Stimulated activated CD8-positive, alpha-beta memory T cell treated with anti-CD3 and anti-CD28 coated beads, Interleukin-12 subunit alpha, Interleukin-12 subunit beta, amount 100 ng/mL, for 4 hours (primary cell): ENCODE results near the gene PRKCA.

ENCODE experiments used
- DNase-seq: peaks from one replicate; pipeline ENCODE4 v3.0.0-alpha.2; 2020; ENCODE audit warnings: low read depth

Gene PRKCA

DNA sequence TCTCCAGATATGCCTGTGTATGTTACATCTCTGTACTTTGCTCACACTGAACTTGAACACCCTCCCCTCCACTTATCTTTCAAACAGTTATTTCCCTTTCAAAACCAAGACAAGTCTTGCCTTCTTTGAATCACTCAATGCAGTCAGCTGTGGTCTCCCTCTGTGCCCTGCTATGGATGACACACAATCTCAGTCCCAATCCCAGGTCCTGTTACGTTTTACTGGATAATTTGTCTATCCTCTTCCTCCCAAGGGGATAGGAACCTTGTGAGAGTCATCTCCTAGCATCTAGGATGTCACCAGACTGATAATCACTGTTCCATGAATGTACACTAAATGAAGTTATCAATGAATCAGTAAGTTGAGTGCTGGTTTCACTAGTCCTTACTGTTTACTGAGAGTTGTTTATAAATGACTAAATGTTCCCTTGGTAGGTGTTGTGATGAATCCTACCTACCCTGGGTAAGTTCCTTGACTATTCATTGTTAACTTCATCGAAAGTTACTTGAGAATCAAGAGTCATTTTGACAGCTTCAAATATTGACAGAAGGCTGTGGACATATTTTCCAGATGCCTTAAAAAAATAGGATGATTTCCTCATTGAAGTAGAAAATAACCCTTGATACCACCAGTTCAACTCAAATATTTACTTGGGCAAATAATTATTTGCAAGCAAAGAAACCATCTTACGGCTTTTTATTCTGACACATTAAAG, 244.9 kb downstream of the PRKCA start:
- DNase-seq: no peak

- DNase-seq: peak; percentile 15
Measured at GRCh38 chr17:66548158-66548557, 245.7 kb downstream of the PRKCA start.

DNA sequence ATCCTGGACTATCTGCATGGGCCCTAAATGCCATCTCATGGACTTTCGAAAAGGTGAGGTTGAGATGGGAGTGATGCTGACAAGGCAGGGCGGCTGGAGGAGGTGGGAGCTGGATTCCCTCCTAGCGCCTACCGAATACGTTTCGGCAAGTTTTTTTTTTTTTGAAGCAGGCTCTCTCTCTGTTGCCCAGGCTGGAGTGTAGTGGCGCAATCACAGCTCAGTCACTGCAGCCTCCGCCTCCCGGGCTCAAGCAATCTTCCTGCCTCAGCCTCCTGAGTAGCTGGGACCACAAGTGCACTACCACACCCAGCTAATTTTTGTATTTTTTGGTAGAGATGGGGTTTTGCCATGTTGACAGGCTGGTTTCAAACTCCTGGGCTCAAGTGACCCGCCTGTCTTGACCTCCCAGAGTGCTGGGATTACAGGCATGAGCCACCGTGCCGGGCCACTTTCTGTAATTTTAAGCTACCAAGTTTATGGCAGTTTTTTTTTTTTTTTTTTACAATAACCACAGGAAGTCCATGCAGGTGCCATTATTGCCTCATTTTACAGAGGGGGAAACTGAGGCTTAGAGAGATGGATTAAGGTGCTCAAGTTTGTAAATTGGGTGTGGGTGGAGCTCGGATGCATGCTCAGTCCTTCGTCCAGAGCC, 246.4 kb downstream of the PRKCA start:
- DNase-seq: no peak

DNA sequence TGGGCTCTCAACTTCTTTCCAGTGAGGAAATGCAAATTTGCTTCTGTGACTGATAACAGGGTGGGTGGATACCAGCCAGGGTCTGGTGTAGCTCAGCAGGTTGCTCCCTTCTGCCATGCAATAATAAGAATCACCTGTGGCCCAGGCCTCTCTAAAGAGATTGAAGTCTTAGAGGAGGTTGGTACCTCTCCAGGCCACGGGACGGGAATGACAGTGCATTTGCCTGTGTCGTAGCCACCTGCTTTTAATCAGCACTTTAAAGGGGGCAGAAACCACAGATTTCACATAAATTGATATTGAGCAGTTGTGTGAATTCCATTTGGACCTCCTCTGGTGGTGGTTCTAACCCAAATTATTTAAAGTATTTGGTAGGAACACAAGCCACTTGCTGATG, 246.9 kb downstream of the PRKCA start:
- no peak for DNase-seq

- DNase-seq: no peak
Measured at GRCh38 chr17:66549731-66550207, 247.4 kb downstream of the PRKCA start.

DNA sequence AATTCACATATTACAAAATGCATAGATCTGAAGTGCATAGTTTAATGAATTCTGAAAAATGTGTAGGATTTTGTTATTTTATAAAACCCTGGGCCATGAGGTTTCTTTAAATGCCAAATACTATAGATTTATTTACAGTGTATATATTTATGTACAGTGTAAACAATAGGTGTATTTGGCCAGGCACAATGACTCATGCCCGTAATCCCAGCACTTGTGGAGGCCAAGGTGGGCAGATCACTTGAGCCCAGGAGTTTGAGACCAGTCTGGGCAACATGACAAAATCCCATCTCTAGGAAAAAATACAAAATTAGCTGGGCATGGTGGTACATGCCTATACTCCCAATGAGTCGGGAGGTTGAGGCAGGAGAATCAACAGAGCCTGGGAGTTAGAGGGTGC, 249.4 kb downstream of the PRKCA start:
- DNase-seq: no peak

DNA sequence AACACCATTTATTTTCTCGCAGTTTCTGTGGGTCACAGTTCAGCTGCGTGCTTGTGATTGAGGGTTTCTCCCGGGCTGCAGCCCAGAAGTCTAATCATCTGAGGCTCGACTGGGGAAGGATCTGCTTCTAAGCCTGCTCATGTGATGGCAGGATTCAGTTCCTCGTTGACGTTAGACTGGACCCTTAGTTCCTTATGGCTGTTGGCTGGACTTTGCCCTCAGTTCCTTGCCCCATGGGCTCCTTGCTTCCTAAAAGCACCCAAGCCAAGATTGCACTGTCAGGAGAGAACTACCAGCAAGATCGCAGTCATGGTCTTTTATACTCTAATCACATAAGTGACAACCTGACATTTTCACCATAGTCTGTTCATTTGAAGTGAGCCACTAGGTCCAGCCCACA, 250.0 kb downstream of the PRKCA start:
- DNase-seq: no peak

GRCh38 chr17:66555605-66556004, 253.2 kb downstream of the PRKCA start:
- no peak for DNase-seq

DNA sequence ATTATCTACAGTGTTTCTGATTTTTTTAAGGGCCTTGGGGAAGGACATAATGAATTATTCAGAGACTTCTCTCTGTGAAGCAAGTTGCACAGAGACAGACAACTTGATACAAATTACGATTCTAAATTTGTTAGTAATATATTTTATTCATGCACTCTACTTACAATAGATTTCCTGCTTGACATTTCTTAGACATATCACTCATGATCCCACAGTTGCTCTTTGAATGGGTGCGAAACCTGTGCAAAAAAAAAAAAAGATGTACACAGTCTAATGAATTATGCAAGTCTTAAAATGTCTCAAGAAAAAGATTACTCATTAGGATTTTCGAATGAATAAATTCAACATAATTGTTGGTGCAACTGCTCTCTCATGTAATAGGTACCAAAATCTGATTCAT, 254.8 kb downstream of the PRKCA start:
- DNase-seq: no peak

- DNase-seq: no peak
Measured at GRCh38 chr17:66557886-66558285, 255.5 kb downstream of the PRKCA start.

- no peak for DNase-seq
Measured at GRCh38 chr17:66560691-66561090, 258.3 kb downstream of the PRKCA start.

GRCh38 chr17:66562119-66562518, 259.7 kb downstream of the PRKCA start:
- DNase-seq: no peak

DNA sequence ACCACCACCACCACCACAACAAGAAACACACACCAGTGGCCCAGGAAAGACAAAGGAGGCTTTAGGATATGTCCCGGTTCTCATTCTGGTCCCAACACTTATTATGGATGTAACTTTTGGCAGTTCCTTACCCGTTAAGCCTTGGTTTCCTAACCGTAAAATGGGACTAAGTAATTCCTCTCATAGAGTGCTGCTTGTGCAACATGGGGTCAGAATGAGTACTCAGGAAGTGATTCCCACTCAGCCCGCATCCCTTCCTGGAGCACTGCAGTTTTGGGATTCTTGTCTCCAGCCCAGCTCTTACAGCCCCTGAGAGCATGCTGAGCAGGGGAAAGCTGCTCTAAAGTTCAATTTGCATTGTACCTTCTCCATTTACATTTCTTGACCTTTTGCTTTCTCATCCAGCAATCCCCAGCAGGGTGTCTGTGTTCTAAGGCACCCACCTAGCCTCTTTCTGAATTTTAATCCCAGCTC, 262.6 kb downstream of the PRKCA start:
- DNase-seq: no peak

- peak; percentile 58 for DNase-seq
Measured at GRCh38 chr17:66567234-66568170, 265.1 kb downstream of the PRKCA start.

DNA sequence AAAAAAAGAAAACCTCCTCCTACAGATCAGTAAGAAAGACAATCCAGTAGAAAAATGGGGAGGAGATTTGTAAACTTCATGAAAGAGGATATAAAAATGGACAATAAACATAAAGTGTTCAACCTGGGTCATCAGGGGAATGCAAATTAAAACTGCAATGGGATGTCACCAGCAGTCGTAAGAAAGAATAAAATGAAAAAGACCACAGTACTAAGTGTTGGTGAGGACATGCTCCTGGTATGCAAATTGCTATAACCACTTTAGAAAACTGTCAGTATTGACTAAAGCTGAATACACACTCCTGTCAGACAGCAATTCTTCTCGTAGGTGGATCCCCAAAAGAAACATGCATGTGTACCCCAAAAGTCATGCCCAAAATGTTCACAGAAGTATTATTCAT, 267.2 kb downstream of the PRKCA start:
- no peak for DNase-seq

- DNase-seq: no peak
Measured at GRCh38 chr17:66570447-66571195, 268.2 kb downstream of the PRKCA start.

DNA sequence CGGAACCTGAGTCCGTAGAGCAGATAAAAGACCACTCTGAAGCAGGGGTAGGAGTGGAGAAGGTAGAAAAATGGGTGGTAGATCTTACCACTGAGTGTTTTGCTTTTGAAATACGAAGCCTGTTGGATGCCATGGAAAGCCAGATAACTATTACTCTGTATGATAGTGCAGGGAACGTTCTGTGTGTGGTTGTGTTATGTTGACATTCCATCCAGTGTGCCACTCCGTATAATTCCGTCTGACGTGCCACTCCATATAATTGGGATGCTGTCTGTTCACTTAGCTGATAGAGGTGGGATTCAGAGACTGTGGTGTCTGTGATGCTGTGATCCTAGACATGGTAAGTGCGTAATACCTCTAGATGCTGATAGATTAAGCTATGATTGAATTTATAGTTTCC, 269.3 kb downstream of the PRKCA start:
- no peak for DNase-seq

GRCh38 chr17:66573078-66573477, 270.7 kb downstream of the PRKCA start:
- DNase-seq: no peak

GRCh38 chr17:66574123-66574522, 271.7 kb downstream of the PRKCA start:
- no peak for DNase-seq

DNA sequence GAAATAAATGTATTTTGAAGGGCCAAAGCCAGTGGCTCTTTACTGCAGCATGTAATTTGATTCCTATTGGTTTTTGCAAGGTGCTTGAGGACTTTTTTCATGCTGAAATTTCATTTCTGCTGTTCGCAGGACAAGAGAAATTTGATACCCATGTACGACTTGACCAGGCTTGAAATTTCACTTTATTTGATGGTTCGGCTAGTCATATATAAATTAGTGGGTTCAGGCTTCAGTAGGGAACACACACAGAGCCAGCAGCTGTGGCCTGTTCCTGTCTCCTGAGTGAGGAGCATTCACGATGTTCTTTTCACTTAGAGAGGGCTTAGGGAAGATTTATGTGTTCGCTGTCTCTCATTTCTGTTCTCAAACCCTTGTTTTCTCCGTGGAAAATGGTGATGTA, 274.1 kb downstream of the PRKCA start:
- DNase-seq: no peak

GRCh38 chr17:66577041-66577440, 274.6 kb downstream of the PRKCA start:
- no peak for DNase-seq
